ENCODE measurements around the gene FAAP100. TPM values are rescaled to one million over a fixed set of nuclear protein-coding genes. Genes with fewer than 3 reads are reported as not detected.

FAAP100 gene
- total RNA-seq, 4 donors from 2014 or later: 9.2 to 27.7 (median 11.9) TPM

DNA sequence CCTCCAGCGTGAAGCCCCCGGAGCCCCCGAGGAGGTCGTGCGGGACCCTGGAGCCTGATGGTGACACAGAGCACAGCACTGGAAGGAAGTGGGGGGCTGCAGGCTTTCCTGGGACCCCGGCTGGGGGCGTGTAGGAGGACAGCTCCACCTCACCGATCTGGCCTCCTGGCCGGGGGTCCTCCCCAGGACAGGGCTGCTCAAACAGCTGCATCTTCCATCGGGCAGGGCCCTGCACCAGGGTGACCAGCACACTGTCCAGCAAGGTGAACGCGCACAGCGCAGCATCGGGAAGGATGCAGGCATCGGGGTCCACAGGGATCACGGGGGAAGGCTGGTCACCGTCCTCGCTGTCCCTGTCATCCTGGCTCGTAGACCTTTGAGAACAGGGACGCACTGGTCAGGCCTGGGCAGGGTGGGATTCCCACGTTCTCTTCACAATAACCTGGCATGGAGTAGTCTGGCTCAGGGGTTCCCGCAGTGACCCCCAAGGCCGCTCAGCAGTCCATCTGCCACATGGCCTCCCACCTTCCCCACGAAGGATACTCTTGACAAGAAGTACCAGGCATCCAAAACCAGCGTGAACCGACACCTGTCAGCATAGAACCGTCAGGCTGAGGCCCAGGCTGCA is 1.2 kb downstream of the FAAP100 start:
- TF ChIP-seq, protein P1, sequence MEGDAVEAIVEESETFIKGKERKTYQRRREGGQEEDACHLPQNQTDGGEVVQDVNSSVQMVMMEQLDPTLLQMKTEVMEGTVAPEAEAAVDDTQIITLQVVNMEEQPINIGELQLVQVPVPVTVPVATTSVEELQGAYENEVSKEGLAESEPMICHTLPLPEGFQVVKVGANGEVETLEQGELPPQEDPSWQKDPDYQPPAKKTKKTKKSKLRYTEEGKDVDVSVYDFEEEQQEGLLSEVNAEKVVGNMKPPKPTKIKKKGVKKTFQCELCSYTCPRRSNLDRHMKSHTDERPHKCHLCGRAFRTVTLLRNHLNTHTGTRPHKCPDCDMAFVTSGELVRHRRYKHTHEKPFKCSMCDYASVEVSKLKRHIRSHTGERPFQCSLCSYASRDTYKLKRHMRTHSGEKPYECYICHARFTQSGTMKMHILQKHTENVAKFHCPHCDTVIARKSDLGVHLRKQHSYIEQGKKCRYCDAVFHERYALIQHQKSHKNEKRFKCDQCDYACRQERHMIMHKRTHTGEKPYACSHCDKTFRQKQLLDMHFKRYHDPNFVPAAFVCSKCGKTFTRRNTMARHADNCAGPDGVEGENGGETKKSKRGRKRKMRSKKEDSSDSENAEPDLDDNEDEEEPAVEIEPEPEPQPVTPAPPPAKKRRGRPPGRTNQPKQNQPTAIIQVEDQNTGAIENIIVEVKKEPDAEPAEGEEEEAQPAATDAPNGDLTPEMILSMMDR (IDR thresholded peaks at IDR 0.05; ENCODE audit: low read depth): no peak

DNA sequence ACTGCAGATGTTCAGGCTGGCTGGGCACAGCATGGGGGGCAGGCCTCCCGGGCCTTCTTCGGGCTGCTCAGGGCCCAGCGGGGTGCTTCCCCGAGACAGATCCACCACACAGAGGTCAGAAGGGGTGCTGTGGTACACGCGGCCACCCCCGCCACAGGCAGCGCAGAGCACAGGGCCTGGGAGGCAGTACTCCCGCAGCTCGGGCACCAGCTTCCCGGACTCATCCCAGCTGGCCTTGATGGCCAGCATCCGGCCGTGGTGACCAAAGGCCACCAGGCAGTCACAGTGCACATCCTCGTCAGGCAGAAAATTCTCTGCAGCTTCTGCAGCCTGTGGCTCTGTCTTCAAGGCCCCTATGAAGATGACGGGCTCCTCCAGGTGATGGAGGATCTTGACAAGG is 1.9 kb downstream of the FAAP100 start:
- TF ChIP-seq, protein P1 (IDR thresholded peaks at IDR 0.05; ENCODE audit: low read depth): no peak

DNA sequence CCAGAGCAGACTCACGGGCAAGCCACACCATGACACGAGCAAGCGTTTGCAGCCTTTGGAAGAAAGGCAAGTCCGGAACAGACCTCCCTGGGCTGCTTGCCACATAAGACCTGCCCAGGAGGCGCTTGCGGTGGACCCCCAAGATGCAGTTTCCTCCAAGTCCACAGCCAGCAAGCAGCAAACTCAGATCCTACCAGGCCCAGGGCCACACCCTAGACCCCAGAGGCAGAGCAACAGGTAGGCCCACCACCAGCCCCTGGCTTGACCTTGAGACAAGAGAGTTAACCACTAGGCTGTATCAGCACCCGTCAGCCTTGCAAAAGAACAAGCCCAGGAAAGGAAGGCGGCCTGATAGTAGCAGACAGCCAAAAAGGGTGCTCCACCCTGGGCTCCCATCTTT is 2.3 kb downstream of the FAAP100 start:
- TF ChIP-seq, protein P1 (IDR thresholded peaks at IDR 0.05; ENCODE audit: low read depth): no peak

GRCh38 chr17:81549031-81549557 is 3.1 kb downstream of the FAAP100 start:
- TF ChIP-seq, protein P1 (IDR thresholded peaks at IDR 0.05; ENCODE audit: low read depth): no peak

DNA sequence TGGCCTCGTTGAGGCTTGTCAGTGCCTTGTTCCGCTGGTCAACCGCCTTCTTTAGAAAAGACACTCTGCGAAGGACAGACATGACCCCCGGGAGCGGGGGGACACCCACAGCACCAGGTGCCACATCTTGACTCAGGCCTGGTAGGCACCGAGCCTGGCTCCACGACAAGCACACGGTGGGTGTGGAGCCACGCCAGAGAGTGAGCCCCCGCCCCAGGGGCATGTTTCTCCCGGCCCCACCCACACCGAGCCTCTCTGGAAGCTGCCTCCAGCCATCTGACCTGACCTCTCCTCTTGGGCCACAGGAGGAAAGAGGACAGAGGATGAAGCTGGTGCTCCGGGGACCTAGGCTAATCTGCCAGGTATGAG is 4.6 kb downstream of the FAAP100 start:
- TF ChIP-seq, protein P1 (IDR thresholded peaks at IDR 0.05; ENCODE audit: low read depth): no peak

DNA sequence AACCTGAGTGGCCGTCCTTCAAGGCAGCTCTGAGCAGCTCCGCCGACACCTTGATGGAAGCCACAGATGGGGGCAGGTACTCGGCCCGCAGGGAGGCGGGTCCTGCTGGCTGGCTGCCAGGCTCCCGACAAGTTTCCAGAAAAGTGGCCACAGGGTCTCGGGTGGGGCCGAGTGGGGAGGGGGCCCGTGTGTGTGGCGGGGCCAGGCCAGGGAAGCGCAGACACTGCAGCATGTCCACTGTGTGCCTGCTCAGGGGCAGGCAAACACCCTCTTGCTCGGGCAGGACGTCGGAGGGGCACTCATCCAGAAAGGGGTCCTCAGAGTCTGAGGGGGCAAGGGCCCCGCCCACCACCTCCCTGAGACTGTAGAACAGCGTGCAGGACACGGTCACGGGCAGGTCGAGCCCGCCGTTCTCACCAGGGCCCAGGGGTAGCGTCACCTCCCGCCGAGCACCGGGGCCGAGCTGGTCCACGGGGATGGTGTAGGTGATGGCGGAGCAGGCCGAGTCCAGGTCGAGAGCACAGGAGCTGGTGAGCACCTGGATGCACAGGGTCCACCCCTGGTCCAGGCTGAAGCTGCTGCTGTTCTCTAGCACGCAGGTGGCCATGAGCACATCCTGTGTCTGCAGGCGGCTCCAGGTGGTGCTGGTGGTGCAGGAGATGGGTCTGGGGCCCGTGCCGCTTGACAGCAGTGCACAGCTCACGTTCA is 5.1 kb downstream of the FAAP100 start:
- TF ChIP-seq, protein P1 (IDR thresholded peaks at IDR 0.05; ENCODE audit: low read depth): no peak

DNA sequence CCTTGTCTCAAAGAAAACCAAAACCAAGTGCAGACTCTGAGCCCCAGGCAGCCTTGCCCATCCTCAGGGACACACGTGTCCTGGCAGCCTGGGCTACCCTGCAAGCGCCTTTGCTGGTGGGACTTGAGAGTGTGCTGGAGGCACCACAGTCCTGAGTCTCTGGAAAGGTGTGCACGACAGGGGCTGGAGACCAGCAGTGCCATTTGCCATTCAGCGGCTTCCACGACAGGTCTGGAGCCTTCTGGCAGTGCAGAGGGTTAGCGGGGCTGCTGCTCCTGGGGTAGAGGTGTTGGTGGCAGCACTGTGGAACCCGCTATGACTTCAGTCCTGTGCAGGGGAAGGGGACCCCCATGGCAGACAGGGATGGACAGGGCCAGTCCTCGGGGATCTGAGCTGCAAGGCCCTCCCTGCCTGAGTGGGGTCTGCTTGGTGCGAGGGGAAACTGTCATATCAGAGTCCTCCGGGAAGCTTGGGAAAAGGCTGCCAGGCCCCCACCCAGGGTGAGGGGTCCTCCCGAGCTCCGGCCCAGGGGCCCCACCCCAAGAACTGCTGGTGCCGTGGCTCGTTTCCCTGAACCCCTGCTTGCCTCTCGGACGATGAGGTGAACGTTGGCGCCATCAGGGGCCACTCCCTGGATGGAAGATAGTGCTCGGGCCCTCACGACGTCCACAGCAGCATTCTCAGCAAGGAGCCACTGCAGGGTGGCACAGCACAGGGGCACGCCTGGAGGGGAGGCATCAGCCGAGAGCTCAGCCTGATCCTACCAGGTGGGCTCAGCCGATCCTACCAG is 6.8 kb downstream of the FAAP100 start:
- TF ChIP-seq, protein P1 (IDR thresholded peaks at IDR 0.05; ENCODE audit: low read depth): no peak
